GM12878 (cell line): ENCODE measurements around the gene GZMA. TPM values are rescaled to one million over a fixed set of nuclear protein-coding genes. Genes with fewer than 3 reads are reported as not detected.

ENCODE experiments used
- EP300 ChIP-seq, 2 experiments: fragments of 150-350 bp in 1 of 2; IDR thresholded peaks; 2 replicates each; pipeline ENCODE4 v1.6.1; 2011 to 2012; ENCODE audit warnings: low read depth in 2 of 2, low read length in 2 of 2, borderline replicate concordance in 1 of 2, improper control_type of control experiment in 1 of 2, inconsistent platforms in 1 of 2; ENCODE audit not compliant: control insufficient read depth in 1 of 2
- FOS ChIP-seq: IDR thresholded peaks from 3 replicates; pipeline ENCODE4 v1.6.1; 2011; ENCODE audit warnings: borderline replicate concordance; ENCODE audit not compliant: insufficient read length; ENCODE audit errors: extremely low read depth
- IKZF1 ChIP-seq: fragments of 450-650 bp; conservative IDR thresholded peaks from 2 replicates; pipeline ENCODE4 v1.6.1; 2017; ENCODE audit warnings: antibody characterized with exemption, mild to moderate bottlenecking
- NRF1 ChIP-seq: conservative IDR thresholded peaks from 2 replicates; pipeline ENCODE4 v1.6.1; 2011; ENCODE audit warnings: mild to moderate bottlenecking, low read depth, low read length, improper control_type of control experiment
- STAT3 ChIP-seq: IDR thresholded peaks from 2 replicates; pipeline ENCODE4 v1.6.1; 2011; ENCODE audit warnings: low read depth, low read length, improper control_type of control experiment
- ZNF592 ChIP-seq: fragments of 450-650 bp; IDR thresholded peaks from 2 replicates; pipeline ENCODE4 v1.6.1; 2017; ENCODE audit warnings: mild to moderate bottlenecking, moderate library complexity
- polyA plus RNA-seq, 11 experiments: library from polyadenylated mRNA; depleted of rRNA in 4 of 11; unstranded in 6 of 11; stranded (reverse) in 5 of 11; fragments of >200 nt; fragmentation: Nextera tagmentation in 4 of 11; fragmentation: Illumina TruSeq in 1 of 11; extraction: Ambion mirVana in 4 of 11; extraction: Trizol in 1 of 11; gene quantifications; 1 replicate in 1 of 11; 2 replicates in 10 of 11; pipeline versions ENCODE4 v1.2.1 to v1.2.3, GENCODE V29; 2011 to 2016; ENCODE audit warnings: inconsistent platforms in 2 of 11, missing spikeins in 2 of 11, low read depth in 1 of 11
- total RNA-seq, 4 experiments: library from RNA; depleted of rRNA in 3 of 4; stranded (reverse); fragments of >200 nt in 3 of 4; fragmentation: Illumina TruSeq in 1 of 4; extraction: Trizol in 1 of 4; gene quantifications; 2 replicates each; pipeline versions ENCODE4 v1.2.1 to v1.2.3, GENCODE V29; 2013 to 2021
- TF ChIP-seq, protein P1 (sequence below): fragments of 450-650 bp; IDR thresholded peaks from 2 replicates; pipeline ENCODE4 v1.6.1; 2017; ENCODE audit warnings: low read depth, mild to moderate bottlenecking, moderate library complexity

The GZMA gene
- total and polyA plus RNA-seq, 10 of the 15 experiments (the other 5 are each of a cell fraction or from before 2014, with no cell fraction given), result 0.18 TPM; not detected in 9

GRCh38 chr5:55136521-55136920, 34.1 kb downstream of the GZMA start (continued):
- TF ChIP-seq ZNF592 (no peak), EP300 (IDR thresholded peaks at IDR 0.05; ENCODE audit: borderline replicate concordance in 1 of 2, control insufficient read depth in 1 of 2, low read depth in 2 of 2, low read length in 2 of 2) (no peak), STAT3 (no peak), IKZF1 (no peak), FOS (no peak), NRF1 (no peak)
- TF ChIP-seq, protein P1, sequence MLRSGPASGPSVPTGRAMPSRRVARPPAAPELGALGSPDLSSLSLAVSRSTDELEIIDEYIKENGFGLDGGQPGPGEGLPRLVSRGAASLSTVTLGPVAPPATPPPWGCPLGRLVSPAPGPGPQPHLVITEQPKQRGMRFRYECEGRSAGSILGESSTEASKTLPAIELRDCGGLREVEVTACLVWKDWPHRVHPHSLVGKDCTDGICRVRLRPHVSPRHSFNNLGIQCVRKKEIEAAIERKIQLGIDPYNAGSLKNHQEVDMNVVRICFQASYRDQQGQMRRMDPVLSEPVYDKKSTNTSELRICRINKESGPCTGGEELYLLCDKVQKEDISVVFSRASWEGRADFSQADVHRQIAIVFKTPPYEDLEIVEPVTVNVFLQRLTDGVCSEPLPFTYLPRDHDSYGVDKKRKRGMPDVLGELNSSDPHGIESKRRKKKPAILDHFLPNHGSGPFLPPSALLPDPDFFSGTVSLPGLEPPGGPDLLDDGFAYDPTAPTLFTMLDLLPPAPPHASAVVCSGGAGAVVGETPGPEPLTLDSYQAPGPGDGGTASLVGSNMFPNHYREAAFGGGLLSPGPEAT, result no peak
- TF ChIP-seq, all 136 proteins: peak for 0
